Heart right ventricle (tissue), 16 donors: ENCODE measurements around the gene ATP6V0D1. TPM values are rescaled to one million over a fixed set of nuclear protein-coding genes. Genes with fewer than 3 reads are reported as not detected.
A peak's percentile ranks its signal among the peaks of the same experiment; 100 is the strongest.

Experiments
- ATAC-seq, 8 donors: fragments of 200-7000 bp; cut with Tn5 transposase; one replicate each; pipeline ENCODE4 v1.9.1; 2020; ENCODE audit warnings: mild to moderate bottlenecking in 8 of 8, moderate library complexity in 8 of 8, moderate number of reproducible peaks in 1 of 8
- DNase-seq, 2 donors: peaks; one replicate each; pipeline ENCODE4 v3.0.0-alpha.2; 2020
- H3K27ac ChIP-seq, 10 donors: fragments of 200-600 bp; sonication (generic) in 2 of 10; one replicate each; pipeline versions ENCODE4 v1.5.0 to v1.8.0; 2020 to 2022; ENCODE audit warnings: mild to moderate bottlenecking in 3 of 10
- H3K27me3 ChIP-seq, 7 donors: fragments of 200-600 bp; one replicate each; pipeline ENCODE4 v1.8.0; 2021 to 2022; ENCODE audit warnings: mild to moderate bottlenecking in 2 of 7
- H3K36me3 ChIP-seq, 9 donors: fragments of 200-600 bp; sonication (generic) in 1 of 9; one replicate each; pipeline versions ENCODE4 v1.5.0 to v1.8.0; 2020 to 2022; ENCODE audit warnings: mild to moderate bottlenecking in 2 of 9
- H3K4me1 ChIP-seq, 9 donors: fragments of 200-600 bp; sonication (generic) in 1 of 9; one replicate each; pipeline versions ENCODE4 v1.5.0 to v1.8.0; 2020 to 2022; ENCODE audit warnings: mild to moderate bottlenecking in 4 of 9
- H3K4me3 ChIP-seq, 10 donors: fragments of 200-600 bp; sonication (generic) in 2 of 10; one replicate each; pipeline versions ENCODE4 v1.5.0 to v1.8.0; 2020 to 2022; ENCODE audit warnings: mild to moderate bottlenecking in 7 of 10, moderate library complexity in 2 of 10
- H3K9me3 ChIP-seq, 11 donors: fragments of 200-600 bp in 10 of 11; sonication (generic) in 2 of 11; one replicate each; pipeline versions ENCODE4 v1.5.0 to v1.8.0; 2013 to 2022; ENCODE audit warnings: mild to moderate bottlenecking in 2 of 11, control low read depth in 1 of 11, moderate library complexity in 1 of 11
- CTCF ChIP-seq, 9 donors: fragments of 200-600 bp; sonication (generic) in 2 of 9; IDR thresholded peaks; one replicate each; pipeline versions ENCODE4 v1.5.0 to v1.8.0; 2021 to 2022; ENCODE audit warnings: antibody characterized with exemption in 9 of 9, mild to moderate bottlenecking in 5 of 9, moderate library complexity in 1 of 9
- WGBS, 2 donors: extraction: QIAGEN DNeasy Blood & Tissue Kit; methylation state at CpG; one replicate each; pipeline ENCODE4 v1.1.7; 2013; ENCODE audit warnings: inconsistent platforms in 1 of 2; 5-methylcytosine and 5-hydroxymethylcytosine counted together
- intact Hi-C, 10 donors: fragments of 100-400 bp; cut with DNase I; formaldehyde crosslinking; loops; one replicate each; pipeline versions ENCODE4 v1.11.1 to v1.14.2; 2022
- polyA plus RNA-seq, 2 donors: library from polyadenylated mRNA; stranded (reverse); fragments of 200-250 nt; gene quantifications; one replicate each; pipeline ENCODE4 v1.2.3, GENCODE V29; 2013
- total RNA-seq, 10 donors: library from RNA; stranded (reverse); fragmentation: NEBNext Ultra II Directional in 3 of 10; extraction: Animal tissue kit (Norgen Biotek cat#: 25700) in 3 of 10; gene quantifications; one replicate each; pipeline versions ENCODE4 v1.2.1 to v1.2.4, GENCODE V29; 2021 to 2023
- donor health status: Arrhythmogenic right ventricular cardiomyopathy.
- donor health status: ischemic (EF 13 %, LVEDD 7.1; RV severe dilation, severe dysfunction).
- donor health status: healthy with polysubstance abuse.
- donor health status: DM: no; HTN: yes; CAD: no.
- donor health status: DM: no; HTN: no; CAD: no.
- donor health status: ischemic (EF 25% LVEDD 6.9; RV normal size, moderate dysfunction).
- donor health status: ischemic (EF 25% LVEDD 5.7; RV mildly dilated, moderate dysfunction).
- donor health status: healthy.
- donor health status: DM: yes; HTN: yes; CAD: no.
- donor health status: Ischemic cardiomyopathy.
- donor health status: ischemic (EF 35%, LVEDD 5.7; RV mildly dilated, moderate dysfunction).
- donor health status: nonischemic (EF 11% LVEDD 7.7; RV severe dilation, severe dysfunction).
- donor health status: DM: yes; HTN: yes; CAD: no.
- donor health status: PGD.
- donor health status: ischemic (EF 29% LVEDD 5.4; RV normal size, mild dysfunction).
- donor health status: nonischemic (EF 23%, LVEDD 6.1; RV moderate dilation, normal function).

Gene ATP6V0D1
- total and polyA plus RNA-seq, 12 donors, result 12.8 to 84.7 (median 67.5) TPM

- peaks cover 0 to 9% (median 0%) of the 10 kb centered on the region in 7 donors for H3K27me3 ChIP-seq
- peak overlapping the region in 3 of 10 donors; percentile 22 to 45 (median 31) for H3K27ac ChIP-seq
- ATAC-seq (no peak), DNase-seq (no peak)
- no peak overlapping the region for H3K4me3 ChIP-seq
- no peaks in the 10 kb centered on the region for H3K36me3 ChIP-seq
- peaks cover 0 to 33% (median 13%) of the 10 kb centered on the region in 9 donors for H3K4me1 ChIP-seq
- TF ChIP-seq CTCF (IDR thresholded peaks at IDR 0.05), result no peak
- intact Hi-C loops, result loop anchor here in 1 of 10 donors (10.0 kb wide), 1 partner anchor 139 kb away; the partner anchor contains the start of gene PLEKHG4
- no peaks in the 10 kb centered on the region for H3K9me3 ChIP-seq
- WGBS, 2 donors, result 59 to 63% methylated on average over 6 of the region's 6 CpGs
Measured at GRCh38 chr16:67413978-67414911, 66.7 kb downstream of the ATP6V0D1 start.

- Histone ChIP-seq H3K9me3 (no peaks in the 10 kb centered on the region), H3K4me1 (peaks cover 0 to 39% (median 19%) of the 10 kb centered on the region in 9 donors), H3K27ac (no peak overlapping the region), H3K27me3 (peaks cover 0 to 9% (median 0%) of the 10 kb centered on the region in 7 donors), H3K36me3 (no peaks in the 10 kb centered on the region), H3K4me3 (no peak overlapping the region)
- ATAC-seq (no peak), DNase-seq (no peak)
- TF ChIP-seq CTCF (IDR thresholded peaks at IDR 0.05), result no peak
- WGBS, 2 donors, result 42 to 51% methylated on average over 2 of the region's 2 CpGs
- intact Hi-C loops, result loop anchor here in 1 of 10 donors (10.0 kb wide), 1 partner anchor 137 kb away; the partner anchor contains the start of gene PLEKHG4
Measured at GRCh38 chr16:67412294-67412693, 68.7 kb downstream of the ATP6V0D1 start.

GRCh38 chr16:67411339-67411738, 69.6 kb downstream of the ATP6V0D1 start:
- TF ChIP-seq CTCF (IDR thresholded peaks at IDR 0.05), result no peak
- Histone ChIP-seq H3K27ac (no peak overlapping the region), H3K4me3 (no peak overlapping the region), H3K27me3 (peaks cover 0 to 5% (median 0%) of the 10 kb centered on the region in 7 donors), H3K9me3 (no peaks in the 10 kb centered on the region), H3K36me3 (no peaks in the 10 kb centered on the region), H3K4me1 (peaks cover 4 to 43% (median 22%) of the 10 kb centered on the region in 9 donors)
- no peak for DNase-seq
- ATAC-seq, result no peak
- intact Hi-C loops, result loop anchor here in 1 of 10 donors (10.0 kb wide), 1 partner anchor 137 kb away; the partner anchor contains the start of gene PLEKHG4
- WGBS, 2 donors, result 93 to 95% methylated on average over 3 of the region's 3 CpGs

- 85 to 92% methylated on average over 9 of the region's 9 CpGs for WGBS, 2 donors
- Histone ChIP-seq H3K4me3 (no peak overlapping the region), H3K27me3 (no peaks in the 10 kb centered on the region), H3K36me3 (no peaks in the 10 kb centered on the region), H3K27ac (no peak overlapping the region), H3K4me1 (peaks cover 11 to 45% (median 27%) of the 10 kb centered on the region in 9 donors), H3K9me3 (no peaks in the 10 kb centered on the region)
- ATAC-seq (no peak), DNase-seq (no peak)
- intact Hi-C loops, result loop anchor here in 2 of 10 donors (5.0 to 10.0 kb wide), 3 partner anchors 42 to 145 kb away; partner anchors contain the start of gene PLEKHG4 (in 1 of the 2)
- TF ChIP-seq CTCF (IDR thresholded peaks at IDR 0.05), result no peak
Measured at GRCh38 chr16:67409631-67410030, 71.3 kb downstream of the ATP6V0D1 start.
